CD4-positive, alpha-beta T cell treated with Interleukin-21 for 1 hour (primary cell): ENCODE measurements around the gene KRTAP10-6.
"Not testable (repeated sequence)": the region's sequence is repeated elsewhere in the genome, so short reads cannot be mapped to it uniquely, and the experiment has no call there.

Experiments used
- DNase-seq: peaks from one replicate; pipeline ENCODE4 v3.0.0-alpha.2; 2020

KRTAP10-6 gene, protein sequence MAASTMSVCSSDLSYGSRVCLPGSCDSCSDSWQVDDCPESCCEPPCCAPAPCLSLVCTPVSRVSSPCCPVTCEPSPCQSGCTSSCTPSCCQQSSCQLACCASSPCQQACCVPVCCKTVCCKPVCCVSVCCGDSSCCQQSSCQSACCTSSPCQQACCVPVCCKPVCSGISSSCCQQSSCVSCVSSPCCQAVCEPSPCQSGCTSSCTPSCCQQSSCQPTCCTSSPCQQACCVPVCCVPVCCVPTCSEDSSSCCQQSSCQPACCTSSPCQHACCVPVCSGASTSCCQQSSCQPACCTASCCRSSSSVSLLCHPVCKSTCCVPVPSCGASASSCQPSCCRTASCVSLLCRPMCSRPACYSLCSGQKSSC

DNA sequence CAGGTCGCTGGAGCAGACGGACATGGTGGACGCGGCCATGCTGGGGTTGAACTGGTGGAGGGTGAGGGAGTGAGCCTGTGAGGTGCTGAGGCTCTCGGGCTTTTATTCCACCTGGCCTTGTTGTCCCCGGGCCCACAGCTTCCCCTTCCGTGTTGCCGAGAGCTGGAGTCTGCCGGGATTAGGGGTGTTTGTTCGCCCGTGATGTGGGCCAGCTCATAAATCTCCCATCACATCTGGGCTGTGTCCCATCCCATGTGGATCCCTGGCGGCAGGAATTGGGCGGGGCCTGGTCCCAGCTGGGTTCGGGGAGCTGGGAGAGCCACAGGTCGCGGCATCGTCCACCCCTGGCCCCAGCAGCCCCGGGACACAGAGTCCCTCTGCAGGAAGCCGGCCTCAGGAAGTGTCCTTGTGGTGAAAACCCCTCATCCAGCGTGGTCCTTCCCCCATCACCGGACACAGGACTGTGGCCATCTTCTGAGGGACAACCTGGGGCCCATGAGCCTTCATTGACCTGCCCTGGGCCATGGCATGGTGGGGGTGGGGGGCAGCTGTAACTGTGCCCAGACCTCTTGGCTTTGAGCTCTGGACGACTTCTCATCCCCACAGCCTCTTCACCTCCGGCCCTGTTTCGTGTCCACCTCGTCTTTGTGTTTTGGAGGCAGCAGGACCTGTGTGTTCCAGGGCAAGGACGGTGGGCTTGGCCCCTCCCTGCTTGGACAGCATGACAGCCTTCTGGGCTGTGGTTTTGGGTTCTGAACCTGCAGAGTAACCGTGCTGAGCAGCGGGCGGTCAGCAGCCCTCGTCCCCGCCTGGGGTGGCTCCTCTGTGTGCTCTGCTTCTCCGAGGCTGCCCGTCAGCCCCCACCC, at the start of gene KRTAP10-6:
KRTAP10-6 (minus strand) TSS at position 60 of the 866 bp plus-strand sequence; CDS start at position 39, 21 bp downstream.
- no peak for DNase-seq

GRCh38 chr21:44640761-44641160, 48.5 kb upstream of the KRTAP10-6 start:
- no peak for DNase-seq

GRCh38 chr21:44639331-44639655, 47.0 kb upstream of the KRTAP10-6 start:
- DNase-seq, result no peak

- not testable (repeated sequence) for DNase-seq
These were observed 46.4 kb upstream of the KRTAP10-6 start for GRCh38 chr21:44638506-44639330.

DNA sequence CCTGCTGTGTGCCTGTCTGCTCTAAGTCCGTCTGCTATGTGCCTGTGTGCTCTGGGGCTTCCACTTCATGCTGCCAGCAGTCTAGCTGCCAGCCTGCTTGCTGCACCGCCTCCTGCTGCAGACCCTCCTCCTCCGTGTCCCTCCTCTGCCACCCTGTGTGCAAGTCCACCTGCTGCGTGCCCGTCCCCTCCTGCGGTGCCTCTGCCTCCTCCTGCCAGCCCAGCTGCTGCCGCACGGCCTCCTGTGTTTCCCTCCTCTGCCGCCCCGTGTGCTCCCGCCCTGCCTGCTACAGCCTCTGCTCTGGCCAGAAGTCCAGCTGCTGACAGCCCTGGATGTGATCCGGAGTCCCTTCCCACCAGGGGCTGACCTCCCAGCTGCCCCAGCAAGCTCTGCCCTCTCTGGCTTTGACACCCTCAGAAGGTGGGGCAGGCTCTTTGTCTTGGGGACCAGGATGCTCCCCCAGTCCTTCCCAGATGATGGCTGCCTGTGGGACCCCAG, 45.6 kb upstream of the KRTAP10-6 start:
- DNase-seq, result not testable (repeated sequence)

- no peak for DNase-seq
These were observed 44.9 kb upstream of the KRTAP10-6 start, which contains the start of gene KRTAP10-10 for GRCh38 chr21:44637018-44637850. Gene KRTAP10-10 (plus strand): TSS chr21:44637356. CDS start chr21:44637418, 62 bp downstream.

- DNase-seq, result no peak
These were observed 44.1 kb upstream of the KRTAP10-6 start for GRCh38 chr21:44636209-44637017.

GRCh38 chr21:44632067-44632466, 39.8 kb upstream of the KRTAP10-6 start:
- DNase-seq, result no peak

DNA sequence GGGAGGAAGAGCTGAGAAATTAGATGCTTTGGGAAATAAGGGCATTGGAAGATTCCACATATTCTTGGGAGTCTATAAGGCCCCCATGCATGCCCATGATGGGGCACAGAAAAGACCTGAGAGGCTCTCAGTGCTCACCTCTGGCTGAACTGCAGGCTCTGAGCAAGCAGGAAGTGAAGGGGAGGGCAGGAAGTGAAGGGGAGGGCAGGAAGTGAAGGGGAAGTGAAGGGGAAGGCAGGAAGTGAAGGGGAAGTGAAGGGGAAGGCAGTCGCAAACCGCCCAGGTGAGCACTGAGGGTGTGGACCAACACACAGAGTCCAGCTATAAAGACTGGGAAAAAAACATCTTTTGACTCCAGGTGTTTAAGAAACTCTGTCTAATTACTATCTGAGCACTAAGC, 38.1 kb upstream of the KRTAP10-6 start:
- peak; percentile 21 for DNase-seq

DNA sequence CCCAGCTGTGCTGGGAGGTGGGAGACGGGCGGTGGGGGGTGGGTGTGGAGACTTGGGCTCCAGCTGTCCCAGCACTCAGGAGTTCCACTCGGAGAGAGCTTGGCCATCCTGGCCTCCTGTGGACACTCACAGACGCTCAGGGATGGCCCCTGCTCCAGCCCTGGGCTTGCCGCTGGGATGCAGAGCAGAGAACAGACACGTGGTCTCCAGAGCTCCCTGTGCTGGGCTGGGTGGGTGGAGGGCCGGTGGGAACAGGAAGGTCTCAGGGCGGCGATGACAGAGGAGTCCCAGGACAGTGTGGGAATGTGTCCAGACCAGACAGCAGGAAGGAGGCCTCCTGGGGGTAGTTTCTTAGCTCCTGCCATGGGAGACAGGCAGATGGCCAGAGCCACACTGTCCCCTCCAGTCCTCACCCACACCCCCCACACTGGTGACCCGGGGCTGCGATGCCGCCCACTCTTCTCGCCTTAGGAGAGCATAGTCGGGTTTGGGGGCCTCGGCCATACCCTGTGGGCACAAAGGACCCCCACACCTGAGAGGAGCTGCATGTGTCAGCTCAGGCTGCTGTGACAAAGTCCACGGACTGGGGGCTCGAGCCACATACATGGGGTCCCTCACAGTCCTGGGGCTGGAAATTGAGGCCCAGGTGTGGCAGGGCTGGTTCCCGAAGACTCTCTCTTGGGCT, 36.5 kb upstream of the KRTAP10-6 start:
- DNase-seq, result no peak

- not testable (repeated sequence) for DNase-seq
These were observed 35.5 kb upstream of the KRTAP10-6 start for GRCh38 chr21:44627831-44628233.

DNA sequence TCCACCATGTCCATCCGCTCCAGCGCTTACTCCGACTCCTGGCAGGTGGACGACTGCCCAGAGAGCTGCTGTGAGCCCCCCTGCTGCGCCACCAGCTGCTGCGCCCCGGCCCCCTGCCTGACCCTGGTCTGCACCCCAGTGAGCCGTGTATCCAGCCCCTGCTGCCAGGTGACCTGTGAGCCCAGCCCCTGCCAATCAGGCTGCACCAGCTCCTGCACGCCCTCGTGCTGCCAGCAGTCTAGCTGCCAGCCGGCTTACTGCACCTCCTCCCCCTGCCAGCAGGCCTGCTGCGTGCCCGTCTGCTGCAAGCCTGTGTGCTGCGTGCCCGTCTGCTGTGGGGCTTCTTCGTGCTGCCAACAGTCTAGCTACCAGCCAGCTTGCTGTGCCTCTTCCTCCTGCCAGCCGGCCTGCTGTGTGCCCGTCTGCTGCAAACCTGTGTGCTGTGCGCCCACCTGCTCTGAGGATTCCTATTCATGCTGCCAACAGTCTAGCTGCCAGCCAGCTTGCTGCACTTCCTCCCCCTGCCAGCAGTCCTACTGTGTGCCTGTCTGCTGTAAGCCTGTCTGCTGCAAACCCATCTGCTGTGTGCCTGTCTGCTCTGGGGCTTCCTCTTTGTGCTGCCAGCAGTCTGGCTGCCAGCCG, 35.0 kb upstream of the KRTAP10-6 start:
- not testable (repeated sequence) for DNase-seq

GRCh38 chr21:44626673-44627143, 34.4 kb upstream of the KRTAP10-6 start, which contains the start of gene KRTAP10-9:
Gene KRTAP10-9 (plus strand): TSS chr21:44627093. CDS start chr21:44627172, 79 bp downstream.
- no peak for DNase-seq

- peak; percentile 42 for DNase-seq
These were observed 34.0 kb upstream of the KRTAP10-6 start for GRCh38 chr21:44626262-44626661.

- no peak for DNase-seq
These were observed 33.5 kb upstream of the KRTAP10-6 start for GRCh38 chr21:44625756-44626155.

GRCh38 chr21:44623575-44623974, 31.3 kb upstream of the KRTAP10-6 start:
- DNase-seq, result no peak

- DNase-seq, result no peak
These were observed 27.6 kb upstream of the KRTAP10-6 start for GRCh38 chr21:44619886-44620285.

GRCh38 chr21:44618909-44619308, 26.6 kb upstream of the KRTAP10-6 start:
- peak; percentile 76 for DNase-seq

- DNase-seq, result peak; percentile 4
These were observed 26.2 kb upstream of the KRTAP10-6 start for GRCh38 chr21:44618504-44618903.
